Mucosa of gallbladder (tissue), 1 donor: ENCODE data around the gene SLC39A8. TPM values are rescaled to one million over a fixed set of nuclear protein-coding genes. Genes with fewer than 3 reads are reported as not detected.

Experiments used
- DNase-seq: peaks from one replicate; pipeline ENCODE4 v3.0.0-alpha.2; 2020; ENCODE audit warnings: low spot score
- total RNA-seq: library from RNA; stranded (reverse); gene quantifications from one replicate; pipeline ENCODE4 v1.2.1, GENCODE V29; 2021
- donor health status: DM: no; HTN: no; CAD: no.

SLC39A8 gene
- total RNA-seq, 1 donor from 2014 or later = 8.3 TPM

DNA sequence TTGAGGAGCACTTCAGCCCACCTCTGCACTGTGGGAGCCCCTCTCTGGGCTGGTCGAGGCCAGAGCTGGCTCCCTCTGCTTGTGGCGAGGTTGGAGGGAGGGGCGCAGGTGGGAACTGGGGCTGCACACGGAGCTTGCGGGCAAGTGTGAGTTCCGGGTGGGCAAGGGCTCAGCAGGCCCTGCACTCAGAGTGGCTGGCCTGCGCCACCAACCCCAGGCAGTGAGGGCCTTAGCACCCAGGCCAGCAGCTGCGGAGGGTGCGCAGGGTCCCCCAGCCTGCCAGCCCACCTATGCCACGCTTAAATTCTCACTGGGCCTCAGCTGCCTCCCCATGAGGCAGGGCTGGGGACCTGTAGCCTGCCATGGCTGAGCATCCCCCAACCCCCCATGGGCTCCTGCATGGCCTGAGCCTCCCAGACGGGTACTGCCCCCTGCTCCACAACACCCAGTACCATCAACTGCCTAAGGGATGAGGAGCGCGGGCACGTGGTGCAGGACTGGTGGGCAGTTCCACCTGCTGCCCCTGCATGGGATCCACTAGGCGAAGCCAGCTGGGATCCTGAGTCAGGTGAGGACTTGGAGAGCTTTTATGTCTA lies 110.9 kb downstream of the SLC39A8 start:
- no peak for DNase-seq

DNA sequence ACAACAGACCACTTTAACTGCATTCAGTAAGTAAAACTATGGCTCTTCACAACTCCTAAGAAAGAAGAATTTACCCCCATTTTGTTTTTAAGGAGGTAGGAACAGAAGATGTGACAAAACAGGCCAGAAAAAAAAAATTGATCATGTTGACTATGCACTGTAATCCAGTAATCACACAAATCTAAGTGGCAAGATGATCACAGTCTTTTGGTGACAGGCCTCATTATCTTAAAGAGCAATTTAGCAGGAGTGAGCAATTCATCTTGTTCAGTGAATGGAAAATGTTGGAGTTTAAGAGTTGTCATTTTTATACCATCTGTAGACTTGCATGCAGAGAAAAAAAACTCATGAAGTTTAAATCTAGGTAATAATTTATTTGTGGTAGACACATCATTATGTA lies 115.1 kb downstream of the SLC39A8 start:
- DNase-seq = no peak

DNA sequence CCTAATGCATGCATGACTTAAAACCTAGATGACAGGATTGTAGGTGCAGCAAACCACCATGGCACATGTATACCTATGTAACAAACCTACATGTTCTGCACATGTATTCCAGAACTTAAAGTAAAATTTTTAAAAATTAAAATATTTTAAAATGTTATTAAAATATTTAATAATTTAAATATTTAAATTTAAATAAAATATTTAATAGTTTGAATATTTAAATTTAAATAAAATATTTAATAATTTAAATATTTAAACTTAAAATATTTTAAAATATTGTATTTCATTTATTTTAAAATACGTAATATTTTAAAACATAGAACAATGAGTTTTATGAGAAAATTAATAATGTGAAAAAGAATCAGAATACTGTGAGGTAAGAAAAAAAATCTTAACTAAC lies 117.9 kb downstream of the SLC39A8 start:
- DNase-seq = no peak

DNA sequence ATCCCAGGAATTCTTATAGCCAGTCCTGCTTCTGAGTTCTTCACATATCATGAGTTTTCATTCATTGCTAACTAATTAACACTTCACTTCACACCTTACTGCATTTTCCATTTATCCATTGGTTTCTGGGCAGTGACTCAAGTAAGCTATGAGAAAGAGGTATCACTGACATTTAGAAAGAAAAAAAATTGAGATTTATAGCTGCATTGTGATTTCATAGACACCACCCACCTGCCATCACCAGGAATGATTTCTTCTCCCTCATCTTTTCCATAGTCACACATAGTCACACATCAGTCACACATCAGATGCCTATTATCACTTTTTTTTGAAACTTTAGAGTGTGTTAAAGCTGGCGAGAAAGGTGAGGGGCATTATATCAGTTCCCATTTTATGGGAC lies 121.8 kb downstream of the SLC39A8 start:
- no peak for DNase-seq

DNA sequence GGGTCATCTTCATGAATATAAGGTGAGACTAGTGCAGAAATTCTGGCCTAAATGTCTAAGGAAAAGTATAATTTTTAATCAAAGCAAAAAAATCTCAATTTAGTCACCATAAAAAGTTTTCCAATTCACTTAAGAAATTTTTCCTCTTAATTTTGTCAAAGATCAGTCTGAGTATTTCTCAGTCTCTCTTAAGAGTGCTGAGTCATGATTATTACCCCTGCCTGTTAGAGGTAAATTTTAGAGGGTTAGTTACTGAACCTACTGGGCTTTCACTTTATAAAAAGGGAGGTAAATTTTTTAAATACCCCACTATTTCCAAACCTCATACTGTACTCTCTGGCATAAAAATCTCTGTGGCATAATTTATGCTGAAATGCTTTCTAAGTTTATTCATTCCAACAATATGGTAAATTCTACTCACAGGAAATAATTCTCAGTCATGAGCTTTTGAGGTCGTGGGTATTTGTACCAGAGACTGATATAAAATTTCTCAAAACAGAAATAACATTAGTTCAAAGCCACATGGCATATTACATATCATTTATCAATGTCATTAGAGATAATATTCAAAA lies 122.4 kb downstream of the SLC39A8 start:
- DNase-seq = no peak

DNA sequence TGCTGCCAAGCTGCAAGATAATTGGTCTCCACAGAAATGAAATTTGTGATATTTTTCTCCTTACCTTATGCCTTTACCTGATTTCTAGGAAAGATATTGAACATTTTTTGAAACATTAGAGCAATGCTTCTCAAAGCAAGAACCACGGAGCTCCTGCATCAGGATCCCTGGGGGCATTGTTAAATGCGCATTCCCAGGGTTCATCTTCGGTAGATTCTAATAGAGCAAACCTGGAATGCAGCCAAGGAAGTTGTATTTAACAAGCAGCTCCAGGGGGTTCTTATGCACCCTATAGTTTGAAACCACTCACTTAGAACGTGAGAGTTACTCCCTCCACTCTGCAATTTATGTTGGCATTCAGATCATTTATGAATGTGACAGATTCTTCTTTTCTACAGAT lies 126.2 kb downstream of the SLC39A8 start:
- no peak for DNase-seq

DNA sequence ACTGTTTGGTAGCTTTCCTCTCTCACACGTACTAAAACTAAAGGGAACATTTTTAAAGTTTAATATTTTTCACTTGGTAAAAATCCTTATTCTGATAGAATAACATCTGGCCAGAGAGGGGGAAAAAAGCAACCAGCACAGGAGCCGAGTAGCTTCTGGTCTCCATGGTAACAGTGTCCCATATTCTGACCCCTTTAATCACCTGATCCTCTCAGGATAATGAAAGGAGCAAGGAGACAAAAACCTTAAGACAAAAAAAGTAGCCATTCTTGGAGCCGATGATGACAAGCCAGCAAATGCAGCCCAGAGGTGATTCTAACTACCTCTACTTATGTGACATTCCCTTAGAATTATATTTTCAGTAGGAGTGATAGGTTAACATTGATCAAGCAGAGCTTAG lies 126.6 kb downstream of the SLC39A8 start:
- DNase-seq = no peak

DNA sequence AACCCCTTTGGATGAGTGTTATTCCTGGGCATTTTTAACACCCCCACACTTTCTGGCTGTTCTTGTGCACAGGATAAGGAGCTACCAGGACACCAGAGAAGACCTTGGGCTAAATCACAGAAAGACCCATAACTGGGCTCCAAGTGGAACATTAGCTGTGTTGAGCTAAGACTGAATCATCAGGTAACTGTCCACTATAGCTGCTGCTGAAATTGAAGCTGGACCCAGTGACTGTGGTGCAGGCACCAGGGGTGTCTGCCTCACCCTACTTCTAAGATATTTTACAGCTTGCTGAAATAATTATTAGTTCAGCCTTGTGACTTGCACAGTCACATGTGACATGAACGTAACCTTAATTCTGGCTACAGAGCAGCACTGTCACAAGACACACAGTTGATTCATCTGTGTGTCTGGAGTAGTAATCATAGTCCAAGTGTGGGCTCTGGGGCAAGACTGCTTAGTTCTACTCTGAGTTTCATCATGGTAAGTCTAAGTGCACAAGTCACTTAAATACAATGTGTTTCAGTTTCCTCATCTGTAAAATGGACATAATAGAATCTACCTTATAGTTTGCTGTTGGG lies 127.4 kb downstream of the SLC39A8 start:
- no peak for DNase-seq

DNA sequence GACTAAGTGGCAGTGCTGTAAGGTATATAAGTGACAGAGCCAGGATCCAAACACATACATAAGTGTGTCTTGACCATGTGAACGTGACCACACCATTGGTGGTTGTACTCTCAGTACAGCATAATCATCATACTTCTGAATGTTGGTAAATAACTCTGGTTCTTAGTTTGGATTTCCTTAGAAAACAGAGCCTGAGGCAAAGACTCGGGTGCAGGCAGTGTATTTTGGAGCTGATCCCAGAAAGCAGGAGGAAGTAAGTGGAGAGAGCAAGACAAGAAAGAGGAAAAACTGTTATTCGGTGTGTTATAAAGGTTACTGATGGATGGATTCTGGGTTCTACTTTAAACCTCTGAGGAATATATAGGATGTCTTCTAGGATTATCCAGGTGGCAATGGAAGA lies 127.9 kb downstream of the SLC39A8 start:
- DNase-seq = no peak

DNA sequence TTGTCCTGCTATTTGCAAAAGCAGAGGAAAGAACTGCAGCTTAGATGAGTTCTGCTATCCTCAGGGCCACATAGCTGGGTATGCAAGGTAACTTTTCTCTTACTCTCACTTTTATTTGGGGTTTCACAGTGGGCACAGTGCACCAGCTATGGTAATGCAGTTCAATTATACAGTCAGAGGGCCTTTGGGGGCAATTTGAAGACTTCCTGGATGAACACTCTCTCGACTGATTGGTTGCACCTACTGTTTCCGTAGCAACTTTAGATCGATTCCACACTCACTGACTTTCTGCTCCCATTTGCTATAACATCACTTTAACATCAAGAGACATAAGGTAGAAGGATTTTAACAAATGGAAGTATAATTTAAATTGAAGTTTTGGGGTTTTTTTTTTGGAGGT lies 128.6 kb downstream of the SLC39A8 start:
- DNase-seq = no peak

DNA sequence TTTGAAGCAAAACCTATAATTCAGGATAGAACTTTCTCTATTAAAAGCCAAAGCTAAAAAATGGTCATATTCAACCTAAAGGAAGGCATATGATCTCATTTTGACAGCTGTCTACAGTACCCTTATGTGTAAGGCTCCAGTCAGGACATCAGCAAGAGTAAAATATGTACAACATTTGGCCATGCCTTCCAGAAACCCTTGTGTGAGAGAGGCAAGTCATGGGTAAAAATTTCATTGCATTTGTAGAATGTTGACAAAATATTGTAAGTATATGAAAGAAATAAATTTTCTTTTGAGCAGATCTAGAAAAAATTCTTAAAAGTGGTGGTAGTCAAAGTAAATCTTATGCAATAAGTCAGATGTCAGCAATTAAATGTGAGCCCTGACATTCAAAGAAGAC lies 132.3 kb downstream of the SLC39A8 start:
- DNase-seq = no peak

Other genes starting within 250 kb of the SLC39A8 start
- 36.9 TPM for gene NFKB1, start 155.9 kb upstream of the SLC39A8 start, total RNA-seq